Lower leg skin (tissue), 4 donors: Measurements from ENCODE around the gene CST7. TPM values are rescaled to one million over a fixed set of nuclear protein-coding genes. Genes with fewer than 3 reads are reported as not detected.

Experiments used
- DNase-seq, 2 donors: peaks; one replicate each; pipeline ENCODE4 v3.0.0-alpha.2; 2019; ENCODE audit warnings: low spot score in 2 of 2
- H3K4me3 ChIP-seq: fragments of 200-600 bp; sonication (generic); 2 replicates; pipeline ENCODE4 v1.5.1; 2017; ENCODE audit warnings: mild to moderate bottlenecking, low read depth; ENCODE audit not compliant: poor library complexity, severe bottlenecking
- CTCF ChIP-seq, 3 donors: fragments of 450-650 bp; IDR thresholded peaks; one replicate each; pipeline ENCODE4 v1.5.1; 2016; ENCODE audit warnings: antibody characterized with exemption in 3 of 3, mild to moderate bottlenecking in 3 of 3, moderate library complexity in 2 of 3
- POLR2A ChIP-seq, 2 donors: fragments of 450-650 bp; IDR thresholded peaks; one replicate each; pipeline ENCODE4 v1.6.1; 2016 to 2017; ENCODE audit warnings: antibody characterized with exemption in 2 of 2, mild to moderate bottlenecking in 1 of 2, moderate library complexity in 1 of 2
- WGBS, 2 donors: methylation state at CpG; one replicate each; pipeline ENCODE4 v1.1.5; 2018; 5-methylcytosine and 5-hydroxymethylcytosine counted together
- intact Hi-C: fragments of 100-400 bp; cut with DNase I; formaldehyde crosslinking; loops from one replicate; pipeline ENCODE4 v1.15.0; 2023; ENCODE audit warnings: low total_unique reads
- total RNA-seq, 4 donors: library from RNA; depleted of rRNA; stranded (reverse); fragments of >200 nt; gene quantifications; one replicate each; pipeline ENCODE4 v1.1.0, GENCODE V29; 2016

CST7 gene
- total RNA-seq, 4 donors from 2014 or later: 0.42 to 5.1 (median 1.2) TPM

DNA sequence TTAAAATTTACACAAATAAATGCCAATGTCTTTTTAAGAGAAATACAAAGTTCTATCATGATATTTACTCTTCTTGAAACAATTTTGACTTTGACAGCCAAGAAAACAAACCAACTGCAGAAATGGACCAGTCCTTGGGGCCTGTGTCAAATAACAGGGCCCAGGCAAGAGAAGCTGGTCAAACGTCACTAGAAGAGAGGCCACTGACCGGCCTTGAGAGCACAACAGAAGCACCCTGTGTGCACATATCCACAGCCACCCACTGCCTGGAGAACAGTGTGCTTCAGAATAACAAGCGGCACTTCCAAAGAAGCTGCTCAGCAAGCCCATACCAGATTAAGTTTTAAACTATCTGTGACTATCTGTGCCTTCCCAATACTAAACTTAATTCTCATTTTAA lies 28.7 kb downstream of the CST7 start:
- TF ChIP-seq CTCF (IDR thresholded peaks at IDR 0.05) (no peak), POLR2A (IDR thresholded peaks at IDR 0.05) (no peak)
- 86 to 93% methylated on average over 3 of the region's 3 CpGs for WGBS, 2 donors
- peak in 1 of 2 donors; percentile 25 for DNase-seq
- intact Hi-C loops: no loop called here
- no peak overlapping the region for H3K4me3 ChIP-seq

GRCh38 chr20:24978513-24978912 lies 29.4 kb downstream of the CST7 start:
- DNase-seq: peak in 1 of 2 donors; percentile 60
- 73 to 81% methylated on average over 8 of the region's 8 CpGs for WGBS, 2 donors
- TF ChIP-seq POLR2A (IDR thresholded peaks at IDR 0.05): no peak
- no peak for TF ChIP-seq CTCF (IDR thresholded peaks at IDR 0.05)
- intact Hi-C loops: no loop called here
- no peak overlapping the region for H3K4me3 ChIP-seq

GRCh38 chr20:24979036-24979960 lies 30.2 kb downstream of the CST7 start:
- 94% methylated on average over 15 of the region's 15 CpGs for WGBS, 2 donors
- no peak overlapping the region for H3K4me3 ChIP-seq
- TF ChIP-seq POLR2A (IDR thresholded peaks at IDR 0.05) (no peak), CTCF (IDR thresholded peaks at IDR 0.05) (no peak)
- DNase-seq: peak in 1 of 2 donors; percentile 64
- intact Hi-C loops: no loop called here

DNA sequence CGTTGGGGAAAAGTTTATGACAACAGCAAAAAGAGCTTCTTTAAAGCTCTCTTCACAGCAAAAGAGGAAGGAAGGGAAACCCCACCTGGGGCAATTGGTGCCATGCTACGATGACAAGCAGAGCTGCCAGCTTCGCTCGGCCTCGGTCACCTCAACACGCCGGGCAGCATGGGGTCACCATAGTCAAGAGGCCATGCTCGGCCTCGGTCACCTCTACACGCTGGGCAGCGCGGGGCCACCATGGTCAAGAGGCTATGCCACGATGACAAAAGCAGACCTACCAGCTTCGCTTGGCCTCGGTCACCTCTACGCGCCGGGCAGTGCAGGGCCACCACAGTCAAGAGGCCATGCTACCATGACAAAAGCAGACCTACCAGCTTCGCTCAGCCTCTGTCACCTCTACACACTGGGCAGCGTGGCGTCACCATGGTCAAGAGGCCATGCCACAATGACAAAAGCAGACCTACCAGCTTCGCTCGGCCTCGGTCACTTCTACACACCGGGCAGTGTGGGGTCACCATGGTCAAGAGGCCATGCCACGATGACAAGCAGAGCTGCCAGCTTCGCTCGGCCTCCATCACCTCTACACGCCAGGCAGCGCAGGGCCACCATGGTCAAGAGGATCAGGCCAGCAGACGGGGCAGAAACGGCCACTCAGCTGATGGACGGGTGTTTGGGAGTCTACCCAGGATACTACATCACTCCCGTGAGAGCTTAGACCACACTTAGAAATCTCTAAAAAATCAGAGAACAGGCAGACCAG lies 31.4 kb downstream of the CST7 start:
- intact Hi-C loops: no loop called here
- DNase-seq: peak in 1 of 2 donors; percentile 50
- WGBS, 2 donors: 93 to 94% methylated on average over 34 of the region's 34 CpGs

DNA sequence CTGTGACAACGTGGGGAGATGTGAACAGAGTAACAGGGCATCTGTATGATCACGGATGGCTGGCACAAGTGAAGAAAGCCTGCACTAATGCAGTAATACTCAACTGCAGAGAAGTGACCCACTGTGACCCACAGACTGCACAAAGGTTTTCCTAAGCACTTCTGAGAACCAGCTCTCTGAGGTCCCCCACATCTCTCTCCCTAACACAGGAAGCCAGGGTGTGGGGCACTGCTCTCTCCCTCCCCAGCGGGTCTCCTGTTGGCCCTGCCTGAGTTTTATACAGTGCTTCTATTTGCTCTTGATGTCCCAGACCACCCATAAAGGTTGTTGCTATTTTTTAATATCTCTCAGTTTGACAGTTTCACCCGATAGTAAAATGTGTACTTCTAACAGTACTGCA lies 32.2 kb downstream of the CST7 start:
- DNase-seq: peak in 1 of 2 donors; percentile 29
- TF ChIP-seq CTCF (IDR thresholded peaks at IDR 0.05): no peak
- no peak for TF ChIP-seq POLR2A (IDR thresholded peaks at IDR 0.05)
- WGBS, 2 donors: 85 to 88% methylated on average over 4 of the region's 4 CpGs
- intact Hi-C loops: no loop called here
- no peak overlapping the region for H3K4me3 ChIP-seq

More for the DNA sequence above, 31.4 kb downstream of the CST7 start:
- H3K4me3 ChIP-seq: no peak overlapping the region
- TF ChIP-seq CTCF (IDR thresholded peaks at IDR 0.05): no peak
- TF ChIP-seq POLR2A (IDR thresholded peaks at IDR 0.05): no peak
